Measurements from ENCODE around the gene SHISA5. TPM values are rescaled to one million over a fixed set of nuclear protein-coding genes. Genes with fewer than 3 reads are reported as not detected.

SHISA5 gene
- total RNA-seq, 3 donors from 2014 or later = 59.9 to 88.8 (median 62.7) TPM

DNA sequence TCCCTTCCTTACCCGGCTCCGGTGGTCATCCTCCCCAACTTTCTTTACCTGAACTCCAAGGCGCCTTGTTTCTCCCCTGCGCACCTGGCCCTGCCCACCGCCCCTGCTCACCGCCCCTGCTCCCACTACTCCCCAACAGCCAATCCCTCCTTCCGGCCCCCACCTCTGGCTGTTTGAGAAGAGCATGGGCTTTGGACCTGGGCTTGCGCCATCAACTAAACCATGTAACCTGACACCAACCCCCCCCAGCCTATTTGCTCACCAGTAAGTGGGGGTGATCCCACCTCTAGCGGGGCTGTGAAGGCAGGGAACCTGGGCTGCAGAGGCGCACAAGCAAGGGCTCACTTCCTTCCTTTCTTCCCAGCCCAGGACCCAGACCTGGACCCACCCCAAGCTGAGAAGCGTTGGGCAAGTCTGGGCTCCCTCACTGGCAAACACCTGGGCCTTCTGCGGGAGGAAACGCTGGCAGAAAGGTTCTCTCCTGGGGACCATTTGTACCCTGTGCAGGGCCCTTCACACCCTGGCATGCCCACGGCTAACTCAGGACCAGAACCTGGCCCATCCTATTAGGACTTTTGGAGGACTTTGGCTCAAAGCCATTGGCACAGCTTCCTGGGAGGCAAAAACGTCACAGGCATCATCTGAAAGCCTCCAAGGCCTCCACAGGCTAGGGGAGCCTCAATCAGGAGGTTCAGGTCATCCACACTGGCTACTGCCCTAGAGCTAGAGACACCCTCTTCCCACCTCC lies 73.8 kb downstream of the SHISA5 start, which contains the start of gene PLXNB1:
PLXNB1 (minus strand) TSS at position 127 of the 748 bp plus-strand sequence. CDS start 5,475 bp downstream, outside the sequence.
- ATAC-seq (peak in 1 of 2 donors; percentile 12), DNase-seq (no peak)
- peaks cover 12% of the 10 kb centered on the region for H3K4me1 Mint-ChIP-seq (ENCODE audit: low read depth)
- H3K9me3 Mint-ChIP-seq = no peaks in the 10 kb centered on the region
- peak within 1 kb of the TSS; percentile 77 for H3K4me3 Mint-ChIP-seq
- H3K27me3 Mint-ChIP-seq (ENCODE audit: low read depth) = peaks cover 9% of the 10 kb centered on the region
- peaks cover 9% of the 10 kb centered on the region for H3K36me3 Mint-ChIP-seq (ENCODE audit: insufficient read depth)

DNA sequence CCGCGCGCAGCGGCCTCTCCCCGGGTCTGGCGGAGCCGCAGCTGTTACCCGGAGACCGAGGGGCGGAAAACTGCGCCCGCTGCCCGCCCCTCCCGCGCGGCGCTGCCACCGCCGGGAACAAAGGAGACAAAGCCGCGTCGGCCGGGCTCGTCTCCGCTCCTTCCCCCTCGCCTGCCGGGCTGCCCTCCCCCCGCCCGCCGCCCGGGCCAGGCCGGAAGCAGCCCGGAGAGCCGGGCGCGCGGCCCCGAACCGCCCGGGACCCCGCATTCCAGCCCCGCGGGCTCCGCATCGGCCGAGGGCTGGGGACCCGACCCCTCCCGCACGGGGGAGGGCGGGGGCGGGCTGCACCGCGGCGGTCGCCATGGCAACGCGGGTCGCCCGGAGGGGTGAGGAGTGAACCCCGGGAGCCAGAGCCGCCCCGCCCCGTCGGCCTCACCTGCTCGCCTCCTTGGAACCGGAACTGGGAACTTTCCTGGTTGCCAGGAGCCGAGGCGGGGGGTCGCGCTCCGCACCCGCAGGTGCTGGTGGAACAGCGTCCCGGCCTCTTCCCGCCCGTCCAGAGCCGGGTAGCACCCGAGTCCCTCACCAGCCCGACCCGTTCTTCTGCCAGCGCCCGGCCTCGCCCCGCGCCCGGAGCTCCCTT lies 74.5 kb downstream of the SHISA5 start:
- peaks cover 7% of the 10 kb centered on the region for H3K36me3 Mint-ChIP-seq (ENCODE audit: insufficient read depth)
- H3K4me1 Mint-ChIP-seq (ENCODE audit: low read depth) = peaks cover 12% of the 10 kb centered on the region
- peaks cover 9% of the 10 kb centered on the region for H3K27me3 Mint-ChIP-seq (ENCODE audit: low read depth)
- no peaks in the 10 kb centered on the region for H3K9me3 Mint-ChIP-seq
- H3K4me3 Mint-ChIP-seq = peak overlapping the region; percentile 77
- peak; percentile 63 for DNase-seq
- ATAC-seq = peak; percentile 78 to 81

- no peaks in the 10 kb centered on the region for H3K9me3 Mint-ChIP-seq
- ATAC-seq (peak; percentile 27 to 71), DNase-seq (no peak)
- peak overlapping the region; percentile 44 for H3K4me3 Mint-ChIP-seq
- H3K4me1 Mint-ChIP-seq (ENCODE audit: low read depth) = peaks cover 7% of the 10 kb centered on the region
- peaks cover 4% of the 10 kb centered on the region for H3K36me3 Mint-ChIP-seq (ENCODE audit: insufficient read depth)
- H3K27me3 Mint-ChIP-seq (ENCODE audit: low read depth) = peaks cover 9% of the 10 kb centered on the region
These were observed 75.2 kb downstream of the SHISA5 start for GRCh38 chr3:48428572-48429316.

DNA sequence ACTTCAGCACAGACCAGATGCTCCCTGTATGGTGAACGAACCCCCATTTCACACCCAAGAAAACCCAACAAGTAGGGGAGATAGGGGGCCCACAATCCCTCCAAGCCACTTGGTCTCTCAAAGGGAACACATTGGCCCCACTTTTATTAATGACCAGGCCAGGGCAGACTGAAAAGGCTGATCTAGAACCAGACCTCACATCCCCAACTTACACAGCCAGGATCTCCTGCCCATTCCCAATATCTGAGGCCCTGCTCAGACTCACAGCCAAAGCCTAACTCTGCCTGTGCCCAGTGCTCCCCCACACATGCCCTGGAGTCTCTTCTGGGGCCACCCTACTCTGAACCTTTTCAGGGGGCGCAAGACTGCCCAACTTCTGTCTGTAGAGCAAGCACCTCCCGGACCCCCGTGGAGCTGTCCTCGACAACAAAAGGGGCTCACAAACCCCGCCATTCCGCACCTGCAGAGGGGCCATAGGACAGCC lies 75.8 kb downstream of the SHISA5 start:
- H3K4me1 Mint-ChIP-seq (ENCODE audit: low read depth) = peaks cover 7% of the 10 kb centered on the region
- peaks cover 2% of the 10 kb centered on the region for H3K36me3 Mint-ChIP-seq (ENCODE audit: insufficient read depth)
- peak overlapping the region; percentile 44 for H3K4me3 Mint-ChIP-seq
- DNase-seq = no peak
- ATAC-seq = no peak
- H3K9me3 Mint-ChIP-seq = no peaks in the 10 kb centered on the region
- peaks cover 9% of the 10 kb centered on the region for H3K27me3 Mint-ChIP-seq (ENCODE audit: low read depth)

DNA sequence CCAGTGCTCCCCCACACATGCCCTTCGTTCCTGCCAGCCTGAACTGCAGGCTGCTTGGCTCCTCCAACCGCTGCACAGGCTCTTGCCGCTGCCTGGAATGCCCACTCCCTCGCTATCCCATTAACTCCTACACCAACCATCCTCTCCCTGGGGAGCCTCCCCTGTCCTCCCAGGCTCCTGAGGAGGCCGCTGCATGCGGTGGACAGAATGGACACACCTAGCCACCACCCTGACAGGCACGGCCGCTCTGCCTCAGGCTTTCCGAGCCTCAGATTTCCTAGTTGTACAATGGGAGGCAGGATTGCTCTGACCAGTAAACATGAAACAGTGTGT lies 76.4 kb downstream of the SHISA5 start:
- Mint-ChIP-seq H3K9me3 (no peaks in the 10 kb centered on the region), H3K27me3 (ENCODE audit: low read depth) (peaks cover 9% of the 10 kb centered on the region), H3K4me1 (ENCODE audit: low read depth) (peaks cover 7% of the 10 kb centered on the region), H3K4me3 (peak overlapping the region; percentile 44), H3K36me3 (ENCODE audit: insufficient read depth) (peaks cover 2% of the 10 kb centered on the region)
- ATAC-seq = no peak
- DNase-seq = no peak

DNA sequence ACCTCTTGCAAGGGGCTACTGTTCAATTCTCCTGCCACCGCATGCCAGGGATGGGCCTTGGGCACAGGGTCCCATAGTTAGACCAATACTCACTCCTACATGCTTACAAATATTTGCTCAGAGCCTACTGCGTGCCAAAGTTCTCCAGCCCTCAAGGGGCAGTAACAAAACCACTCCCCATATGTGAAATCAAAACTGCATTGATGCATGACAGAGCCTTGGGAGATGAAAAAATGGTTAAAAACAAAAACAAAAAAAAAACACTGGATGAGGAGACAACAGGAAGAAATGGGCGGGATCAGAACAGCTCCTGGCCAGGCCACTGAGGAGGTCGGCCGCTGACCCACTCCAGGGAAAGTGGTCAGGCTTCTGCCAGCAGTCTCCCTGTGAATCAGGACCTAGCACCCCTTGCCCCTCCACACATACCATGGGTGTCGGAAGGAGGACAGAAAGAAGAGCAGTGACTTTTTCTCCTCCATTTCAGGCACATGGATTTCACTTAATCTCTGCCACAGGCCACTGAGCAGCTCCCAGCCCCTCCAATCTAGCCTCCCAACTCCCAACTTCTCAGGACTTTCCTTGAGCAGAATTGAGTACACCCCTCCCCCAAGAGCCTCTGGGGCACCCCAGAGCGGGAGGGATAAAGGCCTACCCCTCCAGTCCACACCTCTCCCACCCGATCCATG lies 76.9 kb downstream of the SHISA5 start:
- Mint-ChIP-seq H3K36me3 (ENCODE audit: insufficient read depth) (peaks cover 2% of the 10 kb centered on the region), H3K4me1 (ENCODE audit: low read depth) (peaks cover 7% of the 10 kb centered on the region), H3K27me3 (ENCODE audit: low read depth) (peaks cover 9% of the 10 kb centered on the region), H3K9me3 (no peaks in the 10 kb centered on the region), H3K4me3 (peak overlapping the region; percentile 0)
- DNase-seq (no peak), ATAC-seq (no peak)

- Mint-ChIP-seq H3K4me1 (ENCODE audit: low read depth) (peaks cover 7% of the 10 kb centered on the region), H3K27me3 (ENCODE audit: low read depth) (peaks cover 9% of the 10 kb centered on the region), H3K4me3 (no peak overlapping the region), H3K9me3 (no peaks in the 10 kb centered on the region), H3K36me3 (ENCODE audit: insufficient read depth) (no peaks in the 10 kb centered on the region)
- DNase-seq = no peak
- ATAC-seq = no peak
These were observed 77.5 kb downstream of the SHISA5 start for GRCh38 chr3:48426401-48426909.

- Mint-ChIP-seq H3K27me3 (ENCODE audit: low read depth) (peaks cover 9% of the 10 kb centered on the region), H3K4me1 (ENCODE audit: low read depth) (peaks cover 4% of the 10 kb centered on the region), H3K36me3 (ENCODE audit: insufficient read depth) (no peaks in the 10 kb centered on the region), H3K9me3 (no peaks in the 10 kb centered on the region), H3K4me3 (no peak overlapping the region)
- ATAC-seq (no peak), DNase-seq (no peak)
These were observed 78.6 kb downstream of the SHISA5 start for GRCh38 chr3:48425281-48425812.

DNA sequence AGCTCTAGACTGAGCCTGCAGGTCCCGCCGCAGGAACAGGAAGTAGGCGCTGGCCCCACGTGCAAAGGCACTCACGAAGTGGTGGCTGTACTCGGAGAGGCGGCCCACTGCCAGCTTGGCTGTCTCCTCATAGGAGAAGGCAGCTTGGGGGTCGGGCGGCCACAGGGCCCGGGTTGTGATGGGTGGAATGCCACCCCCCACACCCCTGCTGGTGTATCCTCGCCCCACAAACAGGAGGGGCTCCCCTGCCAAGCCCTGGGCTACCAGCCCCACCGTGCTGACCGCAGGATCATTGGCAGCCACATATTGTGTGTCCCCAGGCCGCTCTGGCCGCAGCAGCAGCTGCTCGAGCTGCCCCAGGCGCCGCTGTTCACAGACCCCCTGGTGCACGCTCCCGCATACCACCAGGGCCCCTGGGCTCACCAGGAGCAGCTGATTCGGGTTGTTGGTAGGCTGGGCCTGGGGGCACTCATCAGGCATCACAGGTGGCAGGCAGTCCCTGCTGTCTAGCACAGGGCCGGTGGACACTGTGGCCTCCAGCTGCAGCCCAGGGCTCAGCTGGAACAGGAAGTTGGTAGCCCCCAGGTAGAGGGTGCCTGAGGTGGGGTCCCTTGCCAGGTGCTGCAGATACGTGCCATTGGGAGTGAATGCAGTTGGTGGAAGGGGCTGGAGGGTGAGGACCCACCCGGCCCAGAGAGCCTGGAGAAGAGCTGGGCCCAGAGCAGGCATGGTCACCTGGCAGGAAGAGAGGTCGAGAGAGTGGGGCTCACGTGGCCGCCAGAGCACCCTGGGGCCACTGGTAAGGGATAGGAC lies 79.9 kb downstream of the SHISA5 start:
- Mint-ChIP-seq H3K4me3 (no peak overlapping the region), H3K27me3 (ENCODE audit: low read depth) (peaks cover 9% of the 10 kb centered on the region), H3K9me3 (no peaks in the 10 kb centered on the region), H3K36me3 (ENCODE audit: insufficient read depth) (no peaks in the 10 kb centered on the region), H3K4me1 (ENCODE audit: low read depth) (no peaks in the 10 kb centered on the region)
- ATAC-seq = no peak
- no peak for DNase-seq

- no peaks in the 10 kb centered on the region for H3K36me3 Mint-ChIP-seq (ENCODE audit: insufficient read depth)
- no peak overlapping the region for H3K4me3 Mint-ChIP-seq
- DNase-seq = no peak
- ATAC-seq = no peak
- H3K27me3 Mint-ChIP-seq (ENCODE audit: low read depth) = peaks cover 9% of the 10 kb centered on the region
- no peaks in the 10 kb centered on the region for H3K9me3 Mint-ChIP-seq
- H3K4me1 Mint-ChIP-seq (ENCODE audit: low read depth) = no peaks in the 10 kb centered on the region
These were observed 80.6 kb downstream of the SHISA5 start for GRCh38 chr3:48423241-48423882.

DNA sequence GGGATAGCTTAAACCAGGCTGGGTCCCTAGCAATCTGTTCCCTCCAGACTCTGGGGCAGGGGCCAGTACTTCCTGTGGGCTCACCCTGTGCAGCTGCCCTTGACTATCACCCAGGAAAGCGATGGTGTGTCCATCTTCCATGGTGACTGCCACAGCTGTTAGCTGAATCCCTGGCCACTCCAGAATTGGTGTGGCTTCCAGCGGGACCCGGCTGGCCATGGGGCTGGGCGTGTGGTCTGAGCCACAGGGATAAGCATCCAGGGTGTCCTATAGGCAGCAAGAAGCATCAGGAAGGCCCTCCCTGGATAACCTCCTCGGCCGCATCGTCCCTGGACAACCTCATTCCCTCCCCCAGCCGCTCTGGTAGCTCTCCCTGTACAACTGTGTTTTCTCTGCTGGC lies 81.3 kb downstream of the SHISA5 start:
- H3K36me3 Mint-ChIP-seq (ENCODE audit: insufficient read depth) = no peaks in the 10 kb centered on the region
- no peaks in the 10 kb centered on the region for H3K4me1 Mint-ChIP-seq (ENCODE audit: low read depth)
- H3K4me3 Mint-ChIP-seq = no peak overlapping the region
- H3K27me3 Mint-ChIP-seq (ENCODE audit: low read depth) = peaks cover 4% of the 10 kb centered on the region
- no peaks in the 10 kb centered on the region for H3K9me3 Mint-ChIP-seq
- DNase-seq (no peak), ATAC-seq (no peak)

DNA sequence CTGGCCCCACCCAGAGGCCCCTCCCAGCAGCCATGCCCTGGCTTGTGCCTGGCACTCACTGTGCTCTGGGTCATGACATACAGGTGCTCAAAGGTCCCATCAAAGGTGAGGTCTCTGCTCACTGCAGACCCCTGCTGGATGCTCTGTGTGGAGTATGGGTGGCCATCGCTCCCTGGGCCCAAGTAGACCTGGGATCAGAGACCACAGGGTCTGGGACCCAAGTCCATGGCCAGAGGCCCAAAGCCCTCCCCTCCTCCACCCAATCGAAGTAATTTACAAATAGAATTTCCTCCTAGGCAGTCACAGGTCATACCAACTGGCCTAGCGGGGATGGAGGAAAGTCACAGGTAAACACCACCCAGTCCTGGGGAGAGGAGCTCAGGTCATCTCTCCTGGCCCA lies 81.7 kb downstream of the SHISA5 start:
- H3K36me3 Mint-ChIP-seq (ENCODE audit: insufficient read depth) = no peaks in the 10 kb centered on the region
- H3K4me1 Mint-ChIP-seq (ENCODE audit: low read depth) = no peaks in the 10 kb centered on the region
- no peak overlapping the region for H3K4me3 Mint-ChIP-seq
- no peak for DNase-seq
- no peaks in the 10 kb centered on the region for H3K27me3 Mint-ChIP-seq (ENCODE audit: low read depth)
- ATAC-seq = no peak
- no peaks in the 10 kb centered on the region for H3K9me3 Mint-ChIP-seq

DNA sequence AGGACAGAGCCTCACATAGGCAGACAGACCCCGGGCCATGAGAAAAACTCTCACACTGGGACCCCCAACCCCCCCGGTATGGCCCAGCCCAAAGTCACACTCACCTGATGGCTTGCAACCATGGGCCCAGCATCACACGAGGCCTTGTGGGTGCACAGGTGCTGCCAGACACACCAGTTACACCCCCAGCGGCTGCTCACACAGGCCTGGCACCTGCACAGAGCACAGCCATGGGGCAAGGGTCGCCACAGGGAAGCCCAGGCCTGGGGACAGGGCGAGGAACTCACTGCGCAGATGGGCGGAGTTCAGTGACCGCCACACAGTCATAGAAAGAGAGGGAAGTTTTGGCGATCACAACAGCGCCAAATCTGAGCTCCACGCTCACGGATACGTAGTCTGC lies 83.4 kb downstream of the SHISA5 start:
- H3K36me3 Mint-ChIP-seq (ENCODE audit: insufficient read depth) = no peaks in the 10 kb centered on the region
- no peaks in the 10 kb centered on the region for H3K27me3 Mint-ChIP-seq (ENCODE audit: low read depth)
- DNase-seq = no peak
- H3K4me3 Mint-ChIP-seq = no peak overlapping the region
- no peaks in the 10 kb centered on the region for H3K4me1 Mint-ChIP-seq (ENCODE audit: low read depth)
- ATAC-seq = no peak
- H3K9me3 Mint-ChIP-seq = no peaks in the 10 kb centered on the region

Measured in activated T-cell treated with anti-CD3 and anti-CD28 coated beads, Interleukin-2, amount 50 U/mL, for 4 hours (primary cell).